Esophagus muscularis mucosa (tissue), 4 donors: ENCODE data around the gene HOXC9.

ENCODE experiments used
- EP300 ChIP-seq: sonication (generic); formaldehyde crosslinking; IDR thresholded peaks from one replicate; pipeline ENCODE4 v1.6.1; 2017; ENCODE audit warnings: antibody characterized with exemption
- POLR2A ChIP-seq: fragments of 450-650 bp; IDR thresholded peaks from one replicate; pipeline ENCODE4 v1.6.1; 2017; ENCODE audit warnings: antibody characterized with exemption, moderate library complexity, mild to moderate bottlenecking, low read depth
- POLR2AphosphoS5 ChIP-seq, 2 donors: sonication (generic); formaldehyde crosslinking; IDR thresholded peaks; one replicate each; pipeline ENCODE4 v1.6.1; 2017; ENCODE audit warnings: antibody characterized with exemption in 2 of 2
- TF ChIP-seq, protein P1 (sequence below), 3 experiments: fragments of 200-600 bp in 2 of 3; fragments of 450-650 bp in 1 of 3; sonication (generic) in 2 of 3; IDR thresholded peaks; one replicate each; pipeline ENCODE4 v1.5.1; 2017 to 2019; ENCODE audit warnings: antibody characterized with exemption in 3 of 3, mild to moderate bottlenecking in 2 of 3, moderate library complexity in 1 of 3

DNA sequence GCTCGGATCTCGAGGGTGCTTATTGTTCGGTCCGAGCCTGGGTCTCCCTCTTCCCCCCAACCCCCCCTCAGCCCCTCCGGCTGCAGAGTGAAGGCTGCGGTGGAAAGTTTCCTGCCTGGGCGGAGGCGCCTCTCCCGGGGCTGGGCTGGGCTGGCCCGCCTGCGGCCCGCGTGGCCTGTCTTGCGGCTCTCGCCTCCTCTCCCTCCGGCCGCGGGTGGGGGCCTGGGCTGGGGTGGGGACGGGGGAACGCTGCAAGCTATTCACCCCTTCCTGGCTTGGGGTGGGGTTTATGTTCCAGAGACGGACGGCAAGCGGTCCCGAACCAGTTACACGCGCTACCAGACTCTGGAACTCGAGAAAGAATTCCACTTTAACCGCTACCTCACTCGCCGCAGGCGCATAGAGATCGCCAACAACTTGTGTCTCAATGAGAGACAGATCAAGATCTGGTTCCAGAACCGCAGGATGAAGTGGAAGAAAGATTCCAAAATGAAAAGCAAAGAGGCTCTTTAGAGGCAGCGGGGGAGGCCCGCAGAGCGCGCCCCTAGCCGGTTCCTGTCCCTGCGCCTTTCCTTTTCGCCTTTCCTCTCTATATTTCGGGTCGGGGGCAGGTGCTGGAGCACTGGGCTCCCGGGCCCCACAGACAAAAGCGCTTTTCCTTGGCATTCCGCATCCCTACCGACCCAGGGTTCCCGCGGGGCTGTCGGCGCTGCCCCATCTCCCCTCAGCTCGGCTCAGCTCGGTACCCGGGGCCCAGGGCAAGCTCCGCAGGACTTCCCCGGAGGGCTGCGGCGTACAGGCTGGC, 34.2 kb downstream of the HOXC9 start:
- TF ChIP-seq, protein P1, sequence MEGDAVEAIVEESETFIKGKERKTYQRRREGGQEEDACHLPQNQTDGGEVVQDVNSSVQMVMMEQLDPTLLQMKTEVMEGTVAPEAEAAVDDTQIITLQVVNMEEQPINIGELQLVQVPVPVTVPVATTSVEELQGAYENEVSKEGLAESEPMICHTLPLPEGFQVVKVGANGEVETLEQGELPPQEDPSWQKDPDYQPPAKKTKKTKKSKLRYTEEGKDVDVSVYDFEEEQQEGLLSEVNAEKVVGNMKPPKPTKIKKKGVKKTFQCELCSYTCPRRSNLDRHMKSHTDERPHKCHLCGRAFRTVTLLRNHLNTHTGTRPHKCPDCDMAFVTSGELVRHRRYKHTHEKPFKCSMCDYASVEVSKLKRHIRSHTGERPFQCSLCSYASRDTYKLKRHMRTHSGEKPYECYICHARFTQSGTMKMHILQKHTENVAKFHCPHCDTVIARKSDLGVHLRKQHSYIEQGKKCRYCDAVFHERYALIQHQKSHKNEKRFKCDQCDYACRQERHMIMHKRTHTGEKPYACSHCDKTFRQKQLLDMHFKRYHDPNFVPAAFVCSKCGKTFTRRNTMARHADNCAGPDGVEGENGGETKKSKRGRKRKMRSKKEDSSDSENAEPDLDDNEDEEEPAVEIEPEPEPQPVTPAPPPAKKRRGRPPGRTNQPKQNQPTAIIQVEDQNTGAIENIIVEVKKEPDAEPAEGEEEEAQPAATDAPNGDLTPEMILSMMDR (IDR thresholded peaks at IDR 0.05), result no peak
- TF ChIP-seq POLR2A (no peak), POLR2AphosphoS5 (IDR thresholded peaks at IDR 0.05) (no peak), EP300 (no peak)
